HUDEP-2 (cell line): ENCODE results near the gene UQCR11.

Source experiments
- DNase-seq, 76 experiments: peaks; one replicate each; lab custom pipeline; 2025; ENCODE audit not compliant: unreplicated experiment in 76 of 76; lab: John Stamatoyannopoulos, UW

The UQCR11 gene

DNA sequence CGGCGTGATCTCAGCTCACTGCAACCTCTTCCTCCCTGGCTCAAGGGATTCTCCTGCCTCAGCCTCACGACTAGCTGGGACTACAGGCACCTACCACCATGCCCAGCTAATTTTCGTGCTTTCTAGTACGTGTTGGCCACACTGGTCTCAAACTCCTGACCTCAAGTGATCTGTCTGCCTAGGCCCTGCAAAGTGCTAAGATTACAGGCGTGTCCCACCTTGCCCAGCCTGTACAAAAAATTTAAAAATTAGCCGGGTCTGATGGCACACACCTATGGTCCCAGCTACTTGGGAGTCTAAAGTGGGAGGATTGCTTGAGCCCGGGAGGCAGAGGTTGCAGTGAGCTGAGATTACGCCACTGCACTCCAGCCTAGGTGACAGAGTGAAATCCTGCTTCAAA is 32.5 kb downstream of the UQCR11 start:
- no peak for DNase-seq

GRCh38 chr19:1571358-1571757 is 33.9 kb downstream of the UQCR11 start:
- no peak for DNase-seq

DNA sequence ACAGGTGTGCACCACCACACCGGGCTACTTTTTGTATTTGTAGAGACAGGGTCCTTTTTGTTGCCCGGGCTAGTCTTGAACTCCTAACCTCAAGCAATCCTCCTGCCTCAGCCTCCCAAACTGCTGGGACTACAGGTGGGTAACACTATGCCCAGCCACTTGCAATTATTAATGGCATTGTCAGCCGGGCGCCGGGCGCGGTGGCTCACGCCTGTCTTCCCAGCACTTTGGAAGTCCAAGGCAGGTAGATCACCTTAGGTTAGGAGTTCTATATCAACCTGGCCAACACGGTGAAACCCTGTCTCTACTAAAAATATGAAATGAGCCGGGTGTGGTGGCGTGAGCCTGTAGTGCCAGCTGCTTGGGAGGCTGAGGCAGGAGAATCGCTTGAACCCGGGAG is 34.4 kb downstream of the UQCR11 start:
- DNase-seq, result no peak

DNA sequence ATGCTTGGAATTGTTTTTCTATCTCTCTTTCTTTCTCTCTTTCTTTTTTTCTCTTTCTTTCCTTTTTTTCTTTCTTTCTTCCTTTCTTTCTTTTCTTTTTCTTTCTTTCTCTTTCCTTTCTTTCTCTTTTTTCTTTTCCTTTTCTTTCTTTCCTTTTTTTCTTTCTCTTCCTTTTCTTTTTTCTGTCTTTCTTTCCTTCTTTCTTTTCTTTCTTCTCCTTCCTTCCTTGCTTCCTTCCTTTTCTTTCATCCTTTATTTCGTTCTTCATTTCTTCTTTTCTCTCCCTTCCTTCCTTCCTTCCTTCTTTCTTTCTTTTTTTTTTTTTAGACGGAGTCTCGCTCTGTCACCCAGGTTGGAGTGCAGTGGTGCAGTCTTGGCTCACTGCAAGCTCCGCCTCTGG is 35.3 kb downstream of the UQCR11 start:
- DNase-seq, result no peak

DNA sequence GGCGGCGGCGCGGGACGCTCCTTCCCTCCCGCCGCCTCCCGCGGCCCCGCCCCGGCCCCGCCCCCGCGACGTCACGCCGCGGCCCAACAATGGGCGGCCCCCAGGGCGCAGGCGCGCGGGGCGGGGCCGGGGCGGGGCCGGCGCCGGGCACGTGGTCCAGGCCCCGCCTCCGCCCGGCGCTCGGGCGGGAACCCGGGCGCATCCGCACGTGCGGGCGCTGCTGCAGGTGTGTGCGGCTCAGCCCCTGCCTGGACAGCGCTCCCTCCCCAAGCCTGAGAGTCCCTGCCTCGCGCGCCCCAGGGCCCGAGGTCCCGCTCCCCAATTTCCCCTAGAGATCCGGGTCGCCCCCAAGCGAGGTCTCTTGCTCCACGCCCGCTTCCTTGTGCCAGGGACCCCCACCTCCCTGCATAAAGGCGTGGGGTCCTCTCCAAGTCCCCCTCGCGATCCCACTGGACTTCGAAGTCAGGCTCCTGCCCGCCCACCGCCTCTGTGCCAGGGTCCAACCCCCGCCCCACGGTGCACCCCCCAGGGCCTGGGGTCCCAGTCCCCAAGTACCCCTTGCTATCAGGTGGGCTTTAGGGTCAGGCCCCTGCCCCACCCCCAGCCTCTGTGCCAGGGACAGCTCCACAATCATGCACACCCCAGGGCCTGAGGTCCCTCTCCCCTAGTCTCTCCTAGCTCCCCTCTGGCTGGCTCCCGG is 36.8 kb downstream of the UQCR11 start, which contains the start of gene MEX3D:
MEX3D (minus strand) TSS at position 6 of the 700 bp plus-strand sequence. CDS start 267 bp downstream, outside the sequence.
- peak in 61 of 76 experiments; percentile 22 to 89 (median 64) for DNase-seq

DNA sequence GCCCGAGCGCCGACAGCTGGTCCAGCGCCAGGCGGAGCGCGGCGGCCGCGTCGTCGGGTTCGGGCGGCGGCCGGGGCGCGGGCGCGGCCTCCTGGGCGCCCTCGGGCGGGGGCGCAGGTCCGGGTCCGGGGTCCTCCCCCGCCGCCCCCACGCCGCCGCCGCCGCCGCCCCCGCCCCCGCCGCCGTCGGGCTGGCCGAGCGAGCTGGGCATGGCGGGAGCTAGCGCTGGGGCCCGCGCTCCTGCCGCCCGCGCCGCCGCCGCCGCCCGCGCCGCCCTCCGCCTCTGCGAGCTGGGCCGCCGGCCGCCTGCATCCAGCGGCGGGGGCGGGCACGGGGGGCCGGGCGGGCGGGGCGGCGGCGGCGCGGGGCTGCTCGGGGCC is 37.4 kb downstream of the UQCR11 start:
- DNase-seq, result no peak

GRCh38 chr19:1567116-1567847 is 38.0 kb downstream of the UQCR11 start:
- DNase-seq, result peak in 14 of 76 experiments; percentile 14 to 45 (median 26)

DNA sequence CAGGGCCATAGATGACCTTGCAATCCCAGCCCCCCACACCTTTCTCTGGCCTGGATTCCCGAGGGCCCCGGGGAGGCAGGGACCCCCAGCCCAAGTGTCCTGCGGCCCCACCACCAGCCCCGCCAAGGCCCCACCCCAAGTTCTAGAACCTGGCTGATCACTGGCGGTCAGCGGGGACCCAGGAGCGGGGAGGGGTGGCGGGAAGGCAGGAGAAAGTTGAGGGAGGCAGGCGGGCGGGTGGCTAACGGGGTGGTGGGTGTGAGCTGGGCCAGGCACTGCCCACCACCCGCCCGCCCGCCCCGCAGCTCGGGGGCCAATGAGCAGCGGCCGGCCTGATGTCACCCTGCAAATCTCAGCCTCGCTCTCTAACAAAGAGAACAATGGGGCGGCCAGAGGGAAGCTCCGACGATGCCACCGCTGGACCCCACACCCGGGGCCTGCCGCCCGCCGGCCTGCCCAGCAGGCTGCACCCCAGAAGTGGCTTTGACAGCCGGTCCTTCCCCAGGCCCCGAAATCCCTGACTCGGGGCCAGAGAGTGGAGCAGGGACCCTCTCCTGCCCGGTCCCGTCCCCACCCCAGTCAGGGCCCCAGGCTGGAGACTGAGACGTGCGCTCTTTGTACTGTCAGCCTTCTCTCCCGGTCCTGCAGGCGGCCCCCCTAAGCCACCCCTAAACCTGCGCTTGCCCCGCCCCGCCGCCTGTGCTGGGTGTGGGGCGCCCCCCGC is 38.7 kb downstream of the UQCR11 start:
- DNase-seq, result no peak

DNA sequence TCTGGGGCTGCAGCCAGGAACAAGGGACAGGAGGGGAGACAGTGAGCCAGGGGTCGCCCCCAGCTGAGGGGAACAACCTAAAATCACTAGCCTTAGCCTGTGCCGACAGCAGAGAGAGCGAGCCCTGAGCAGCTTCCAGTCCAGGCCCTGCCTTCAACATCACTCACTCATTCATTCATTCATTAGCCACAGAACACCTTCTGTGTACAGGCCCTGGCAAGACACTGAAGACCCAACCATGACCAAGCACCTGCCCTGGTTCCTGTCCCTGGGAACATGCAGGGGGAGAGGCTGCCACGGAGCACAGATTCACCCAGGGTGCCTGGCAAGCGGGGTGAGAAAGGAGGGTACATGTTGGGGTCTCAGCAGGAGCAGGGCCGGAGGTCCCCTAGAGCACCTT is 42.0 kb downstream of the UQCR11 start:
- DNase-seq, result no peak

GRCh38 chr19:1561236-1561842 is 43.9 kb downstream of the UQCR11 start:
- DNase-seq, result no peak

DNA sequence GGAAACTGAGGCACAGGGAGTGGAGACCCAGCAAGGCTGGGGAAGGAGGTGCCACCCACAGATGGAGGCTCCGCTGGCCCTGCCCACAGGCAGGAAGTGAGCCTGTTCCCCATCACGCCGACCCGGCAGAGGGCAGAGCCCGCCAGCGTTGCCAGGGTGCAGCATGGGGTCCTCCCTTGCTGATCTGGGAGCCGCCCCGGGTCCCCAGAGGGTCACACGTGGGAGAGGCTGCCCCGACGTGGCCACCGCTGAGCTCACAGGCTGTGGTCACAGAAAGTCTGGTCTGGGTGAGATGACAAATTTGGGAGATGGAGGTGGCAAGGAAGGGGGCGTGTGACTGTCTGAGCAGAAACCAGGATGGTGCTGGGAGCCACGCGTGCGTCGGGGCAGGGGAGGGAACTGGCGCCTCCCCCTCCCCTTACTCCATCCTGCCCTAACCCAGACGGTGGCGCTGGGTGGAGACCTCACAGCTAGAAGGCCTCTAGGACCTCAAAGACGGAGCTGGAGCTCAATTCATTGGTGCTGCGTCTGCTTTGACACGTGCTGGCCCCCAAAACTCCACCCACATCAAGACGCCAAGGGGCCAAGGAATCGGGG is 44.9 kb downstream of the UQCR11 start:
- no peak for DNase-seq

- no peak for DNase-seq
Observed at GRCh38 chr19:1558552-1558951, 46.7 kb downstream of the UQCR11 start.

DNA sequence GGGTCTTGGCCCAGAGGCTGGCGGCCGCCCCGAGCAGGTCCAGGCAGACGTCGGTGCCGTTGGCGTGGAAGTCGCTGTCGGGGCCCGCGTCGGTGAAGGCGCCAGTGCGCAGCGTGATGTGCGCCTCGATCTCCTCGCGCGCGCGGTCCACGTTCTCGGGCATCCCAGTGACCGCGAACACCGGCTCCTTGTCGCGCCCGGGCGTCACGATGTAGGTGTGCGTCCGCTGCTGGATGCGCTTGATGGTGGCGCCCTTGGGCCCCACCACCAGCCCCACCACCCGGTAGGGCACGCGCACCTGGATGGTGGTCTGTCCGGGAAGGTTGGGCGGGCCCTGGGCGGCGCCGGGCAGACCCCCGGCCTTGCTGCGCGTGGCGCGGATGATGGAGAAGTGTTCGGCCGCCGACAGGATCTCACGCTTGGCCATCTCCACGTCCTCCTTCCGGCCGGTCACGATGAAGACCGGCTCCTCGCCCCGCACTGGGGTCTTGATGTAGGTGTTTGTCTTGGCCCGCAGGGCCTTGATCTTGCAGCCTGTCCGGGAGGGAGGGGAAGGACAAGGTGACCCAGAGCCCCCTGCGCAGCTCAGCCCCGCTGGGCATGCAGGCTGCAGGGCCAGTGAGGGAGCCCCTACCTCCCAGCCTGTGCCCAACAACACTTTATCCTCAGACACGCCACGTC is 48.7 kb downstream of the UQCR11 start:
- no peak for DNase-seq

DNA sequence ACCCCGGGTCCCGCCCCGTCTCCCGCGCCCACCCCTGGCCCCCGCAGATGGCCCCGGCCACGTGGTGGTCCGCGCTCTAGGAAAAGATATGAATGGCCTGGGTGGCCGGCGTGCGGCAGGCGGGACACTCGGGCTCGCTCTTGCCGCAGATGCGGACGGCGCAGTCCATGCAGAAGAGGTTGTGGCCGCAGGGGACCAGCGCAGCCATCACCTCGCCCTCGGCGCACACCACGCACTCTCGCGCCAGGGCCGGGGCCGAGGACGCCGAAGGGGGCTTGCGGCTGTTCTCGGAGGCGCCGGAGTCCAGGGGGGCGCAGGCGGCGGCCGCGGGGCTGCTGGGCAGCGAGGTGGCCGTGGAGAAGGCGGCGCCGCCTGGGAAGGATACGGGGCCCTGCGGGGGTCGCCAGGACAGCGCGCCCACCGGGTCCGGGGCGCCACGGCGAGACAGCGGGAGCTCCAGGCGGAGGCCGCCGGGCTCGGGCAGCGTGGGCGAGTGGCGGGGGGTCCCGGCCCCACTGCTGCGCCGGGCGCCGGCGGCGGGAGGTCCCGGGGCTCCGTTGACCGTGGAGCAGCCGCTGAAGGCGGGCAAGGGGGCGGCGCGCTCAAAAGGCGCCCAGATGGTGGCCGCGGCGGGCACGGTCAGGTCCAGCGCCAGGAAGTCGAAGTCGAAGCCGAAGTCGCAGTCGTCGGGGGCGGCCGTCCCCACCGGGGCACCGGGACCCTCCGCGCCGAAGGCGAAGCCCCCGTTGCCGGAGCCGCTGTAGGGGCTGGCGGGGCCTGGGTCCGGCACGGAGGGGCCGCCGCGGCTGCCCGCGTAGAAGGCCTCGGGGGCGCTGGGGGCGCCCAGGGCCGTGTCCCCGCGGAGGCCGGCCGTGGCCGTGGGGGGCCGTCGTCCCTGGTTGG is 49.5 kb downstream of the UQCR11 start:
- DNase-seq, result no peak

DNA sequence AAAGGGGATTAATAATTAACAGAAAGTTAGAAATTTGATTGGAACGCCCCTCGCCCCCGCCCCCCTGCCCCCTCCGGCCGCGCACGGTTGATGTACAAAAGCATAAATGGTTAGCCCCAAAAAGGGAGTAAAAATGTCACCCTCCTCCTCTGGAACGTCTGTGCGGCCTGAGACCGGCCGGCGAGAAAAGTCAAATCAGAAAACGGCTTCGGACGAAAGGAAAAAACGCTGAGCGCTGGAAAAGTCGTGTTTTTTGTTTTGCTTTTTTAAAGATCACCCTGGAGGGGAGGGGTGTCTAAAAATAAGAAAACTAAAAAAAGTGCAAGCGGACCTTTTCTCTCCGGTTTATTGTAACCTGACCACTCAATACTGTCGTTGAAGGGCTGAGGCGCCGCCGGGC is 50.3 kb downstream of the UQCR11 start:
- no peak for DNase-seq

DNA sequence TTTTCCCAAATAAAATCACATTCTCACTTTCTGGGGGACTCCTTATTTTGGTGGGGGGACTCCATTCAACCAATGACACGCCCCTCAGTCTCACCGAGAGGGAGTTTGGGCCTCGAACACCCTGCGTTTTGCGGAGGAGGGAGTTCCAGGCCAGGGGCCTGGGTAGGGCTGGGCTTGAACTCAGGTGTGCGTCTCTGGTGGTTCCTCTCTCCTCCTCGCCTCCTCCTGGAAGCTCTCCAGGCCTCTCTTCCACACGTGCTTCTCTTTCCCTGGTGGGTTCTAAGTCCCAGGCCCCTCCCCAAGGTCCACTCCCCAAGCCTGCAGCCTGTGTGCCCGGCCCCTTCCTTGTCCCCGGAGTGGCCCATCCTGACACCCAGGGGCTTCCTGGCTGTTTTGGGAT is 51.8 kb downstream of the UQCR11 start:
- DNase-seq, result no peak

GRCh38 chr19:1551068-1552040 is 53.9 kb downstream of the UQCR11 start:
- no peak for DNase-seq

DNA sequence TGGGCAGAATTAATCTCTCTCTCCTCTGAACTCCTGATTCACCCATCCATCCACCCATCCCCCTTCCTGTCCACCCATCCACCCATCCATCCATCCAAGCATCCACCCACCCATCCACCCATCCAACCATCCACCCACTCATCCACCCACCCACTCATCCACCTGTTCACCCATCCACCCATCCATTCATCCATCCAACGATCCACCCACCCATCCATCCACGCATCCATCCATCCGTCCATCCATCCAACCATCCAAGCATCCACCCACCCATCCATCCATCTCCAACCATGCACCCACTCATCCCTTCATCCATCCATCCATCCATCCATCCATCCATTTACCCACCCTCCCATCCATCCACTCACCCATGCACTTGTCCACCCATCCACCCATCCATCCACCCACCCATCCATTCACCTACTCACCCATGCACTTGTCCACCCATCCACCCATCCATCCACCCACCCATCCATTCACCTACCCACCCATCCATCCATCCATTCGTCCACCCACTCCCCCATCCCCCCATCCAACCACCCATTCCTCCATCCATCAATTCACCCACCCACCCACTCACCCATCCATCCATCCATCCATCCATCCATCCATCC is 55.8 kb downstream of the UQCR11 start:
- DNase-seq, result no peak
